Kidney epithelial cell (primary cell): ENCODE data around the gene GIPC3. TPM values are rescaled to one million over a fixed set of nuclear protein-coding genes. Genes with fewer than 3 reads are reported as not detected.

ENCODE experiments used
- DNase-seq: peaks from one replicate; pipeline ENCODE4 v3.0.0-alpha.2; 2010; ENCODE audit warnings: low read depth
- H3K27me3 ChIP-seq: 2 replicates; pipeline ENCODE4 v1.6.0; 2011; ENCODE audit warnings: low read length; ENCODE audit not compliant: control insufficient read depth, insufficient read depth
- H3K36me3 ChIP-seq: 2 replicates; pipeline ENCODE4 v1.5.1; 2011; ENCODE audit warnings: low read length; ENCODE audit not compliant: control insufficient read depth, insufficient read depth
- H3K4me3 ChIP-seq: 2 replicates; pipeline ENCODE4 v1.5.1; 2011; ENCODE audit warnings: low read depth, mild to moderate bottlenecking, control low read depth, low read length
- total RNA-seq: library from RNA; depleted of rRNA; stranded (reverse); fragments of >200 nt; gene quantifications from 2 replicates; pipeline ENCODE4 v1.2.3, GENCODE V29; 2015
- TF ChIP-seq, protein P1 (sequence below): IDR thresholded peaks from 2 replicates; pipeline ENCODE4 v1.5.1; 2011; ENCODE audit warnings: mild to moderate bottlenecking, moderate library complexity, low read length, control low read depth, inconsistent platforms; ENCODE audit not compliant: insufficient read depth, poor library complexity, severe bottlenecking

The GIPC3 gene
- total RNA-seq, 1 donor from 2014 or later: 0.21 TPM

DNA sequence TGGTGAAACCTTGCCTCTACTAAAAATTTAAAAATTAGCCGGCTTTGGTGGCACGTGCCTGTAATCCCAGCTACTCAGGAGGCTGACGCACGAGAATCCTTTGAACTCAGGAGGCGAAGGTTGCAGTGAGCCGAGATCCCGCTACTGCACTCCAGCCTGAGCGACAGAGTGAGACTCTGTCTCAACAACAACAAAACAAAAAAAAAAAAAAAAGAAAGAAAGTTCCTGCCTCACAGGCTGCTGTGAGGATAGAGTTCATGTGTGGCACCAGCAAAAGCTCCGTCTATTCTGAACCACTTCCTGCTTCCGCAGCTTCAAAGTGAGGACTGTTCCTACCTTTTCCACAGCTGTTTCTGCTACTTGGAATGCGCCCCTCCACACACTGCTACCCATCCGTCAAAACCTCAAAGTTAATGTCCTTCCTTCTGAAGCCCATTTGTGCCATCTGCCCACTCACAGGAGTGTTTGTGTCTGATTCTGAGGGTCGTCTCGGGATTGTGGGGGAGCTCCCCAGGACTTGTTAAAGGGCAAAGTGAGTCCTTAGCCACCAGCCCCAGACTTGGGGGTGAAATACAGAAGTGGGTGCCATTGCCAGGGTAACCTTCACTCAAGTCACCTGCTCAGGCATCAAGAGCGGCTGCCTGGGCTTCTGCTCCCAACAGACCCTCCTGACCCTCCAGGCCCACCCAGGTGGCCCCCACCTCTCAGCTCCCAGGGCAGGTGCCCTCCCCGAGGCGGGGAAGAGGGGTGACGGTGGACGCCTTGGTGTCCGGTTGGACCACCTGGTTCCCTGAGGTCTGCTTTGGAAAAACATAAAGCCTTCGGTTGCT is 30.8 kb upstream of the GIPC3 start:
- DNase-seq: peak; percentile 49
- H3K36me3 ChIP-seq: peaks cover 1% of the 10 kb centered on the region
- no peak overlapping the region for H3K4me3 ChIP-seq
- TF ChIP-seq, protein P1, sequence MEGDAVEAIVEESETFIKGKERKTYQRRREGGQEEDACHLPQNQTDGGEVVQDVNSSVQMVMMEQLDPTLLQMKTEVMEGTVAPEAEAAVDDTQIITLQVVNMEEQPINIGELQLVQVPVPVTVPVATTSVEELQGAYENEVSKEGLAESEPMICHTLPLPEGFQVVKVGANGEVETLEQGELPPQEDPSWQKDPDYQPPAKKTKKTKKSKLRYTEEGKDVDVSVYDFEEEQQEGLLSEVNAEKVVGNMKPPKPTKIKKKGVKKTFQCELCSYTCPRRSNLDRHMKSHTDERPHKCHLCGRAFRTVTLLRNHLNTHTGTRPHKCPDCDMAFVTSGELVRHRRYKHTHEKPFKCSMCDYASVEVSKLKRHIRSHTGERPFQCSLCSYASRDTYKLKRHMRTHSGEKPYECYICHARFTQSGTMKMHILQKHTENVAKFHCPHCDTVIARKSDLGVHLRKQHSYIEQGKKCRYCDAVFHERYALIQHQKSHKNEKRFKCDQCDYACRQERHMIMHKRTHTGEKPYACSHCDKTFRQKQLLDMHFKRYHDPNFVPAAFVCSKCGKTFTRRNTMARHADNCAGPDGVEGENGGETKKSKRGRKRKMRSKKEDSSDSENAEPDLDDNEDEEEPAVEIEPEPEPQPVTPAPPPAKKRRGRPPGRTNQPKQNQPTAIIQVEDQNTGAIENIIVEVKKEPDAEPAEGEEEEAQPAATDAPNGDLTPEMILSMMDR: no peak
- no peaks in the 10 kb centered on the region for H3K27me3 ChIP-seq

DNA sequence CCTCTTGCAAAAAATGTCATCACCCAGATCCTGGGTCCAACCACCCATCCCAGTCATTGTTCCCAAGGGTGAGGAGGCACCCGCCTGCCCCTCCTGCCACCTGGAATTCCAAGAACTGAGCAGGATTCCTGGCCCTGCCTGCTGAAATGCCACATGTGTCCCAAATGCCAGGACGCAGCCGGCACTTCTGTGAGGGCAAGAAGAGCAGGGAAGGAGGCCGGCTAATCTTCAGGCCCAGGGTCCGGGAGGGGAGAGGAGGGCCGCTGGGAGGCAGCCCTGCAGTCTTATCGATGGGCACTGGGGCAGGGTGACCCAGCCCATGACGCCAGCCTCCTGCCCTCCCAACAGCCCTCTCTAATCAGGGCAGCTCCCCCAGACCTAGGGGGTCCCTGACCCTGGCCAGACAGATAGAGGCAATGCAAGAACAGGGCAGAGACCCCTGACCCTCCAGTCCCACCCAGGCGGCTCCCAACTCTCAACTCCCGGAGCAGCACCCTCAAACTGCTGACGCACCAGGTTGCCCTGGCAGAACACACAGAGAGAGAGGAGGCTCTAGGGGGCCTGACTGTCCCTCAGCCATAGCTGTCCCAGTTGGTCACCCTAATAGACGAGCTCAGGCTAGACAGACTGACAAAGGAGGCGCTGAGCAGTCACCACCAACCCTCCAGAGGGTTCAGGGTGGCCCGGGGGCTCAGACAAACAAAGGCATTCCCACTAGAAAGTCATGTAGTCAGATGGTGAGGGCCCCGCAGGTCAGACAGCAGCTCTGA is 29.4 kb upstream of the GIPC3 start:
- H3K27me3 ChIP-seq: no peaks in the 10 kb centered on the region
- peaks cover 1% of the 10 kb centered on the region for H3K36me3 ChIP-seq
- H3K4me3 ChIP-seq: peak overlapping the region; percentile 89
- TF ChIP-seq, protein P1: no peak
- DNase-seq: no peak

DNA sequence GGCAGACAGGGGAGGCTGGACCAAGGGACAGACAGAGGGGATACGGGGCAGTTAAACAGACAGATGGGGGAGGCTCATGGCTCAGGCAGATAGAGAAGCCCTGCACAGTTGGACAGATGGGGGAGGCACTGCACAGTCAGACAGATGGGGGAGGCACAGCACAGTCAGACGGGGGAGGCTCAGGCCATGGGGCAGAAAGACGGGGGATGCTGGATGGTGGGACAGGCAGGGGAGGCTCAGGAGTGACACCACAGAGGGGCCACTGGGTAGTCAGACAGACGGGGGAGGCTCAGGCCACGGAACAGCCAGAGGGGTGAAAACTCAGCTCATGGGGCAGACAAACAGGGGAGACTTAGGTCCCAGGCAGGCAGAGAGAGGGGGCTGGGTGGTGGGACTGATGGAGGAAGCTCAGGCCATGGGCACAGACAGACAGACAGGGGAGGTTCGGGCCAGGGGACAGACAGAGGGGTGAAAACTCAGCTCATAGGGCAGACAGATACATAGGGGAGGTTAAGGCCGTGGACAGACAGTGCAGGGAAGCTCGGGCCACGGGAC is 28.8 kb upstream of the GIPC3 start:
- no peak for DNase-seq
- Histone ChIP-seq H3K27me3 (no peaks in the 10 kb centered on the region), H3K36me3 (peaks cover 1% of the 10 kb centered on the region), H3K4me3 (peak overlapping the region; percentile 89)
- TF ChIP-seq, protein P1: no peak

DNA sequence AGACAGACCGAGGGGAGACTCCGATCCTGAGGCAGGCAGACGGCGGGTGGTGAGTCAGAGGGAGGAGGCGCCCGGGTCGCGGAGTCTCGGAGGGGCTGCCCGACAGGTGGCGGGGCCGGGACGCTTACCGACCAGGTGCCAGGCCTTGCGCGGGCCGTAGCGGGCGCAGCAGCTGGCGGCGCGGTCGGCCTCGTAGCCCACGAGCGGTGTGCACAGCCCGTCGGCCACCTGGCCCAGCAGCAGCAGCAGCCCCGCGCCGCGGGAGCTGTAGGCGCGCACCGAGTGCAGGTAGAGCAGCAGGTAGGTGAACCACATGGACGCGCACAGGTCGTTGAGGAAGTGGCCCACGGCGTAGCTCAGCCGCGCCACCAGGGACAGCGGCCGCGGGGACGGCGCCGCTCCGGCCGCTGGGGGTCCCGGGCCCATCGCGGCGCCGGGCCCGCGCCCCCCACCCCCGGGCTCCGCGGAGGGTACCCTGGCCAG is 28.3 kb upstream of the GIPC3 start:
- TF ChIP-seq, protein P1: no peak
- peak overlapping the region; percentile 89 for H3K4me3 ChIP-seq
- H3K36me3 ChIP-seq: peaks cover 1% of the 10 kb centered on the region
- DNase-seq: no peak
- no peaks in the 10 kb centered on the region for H3K27me3 ChIP-seq

DNA sequence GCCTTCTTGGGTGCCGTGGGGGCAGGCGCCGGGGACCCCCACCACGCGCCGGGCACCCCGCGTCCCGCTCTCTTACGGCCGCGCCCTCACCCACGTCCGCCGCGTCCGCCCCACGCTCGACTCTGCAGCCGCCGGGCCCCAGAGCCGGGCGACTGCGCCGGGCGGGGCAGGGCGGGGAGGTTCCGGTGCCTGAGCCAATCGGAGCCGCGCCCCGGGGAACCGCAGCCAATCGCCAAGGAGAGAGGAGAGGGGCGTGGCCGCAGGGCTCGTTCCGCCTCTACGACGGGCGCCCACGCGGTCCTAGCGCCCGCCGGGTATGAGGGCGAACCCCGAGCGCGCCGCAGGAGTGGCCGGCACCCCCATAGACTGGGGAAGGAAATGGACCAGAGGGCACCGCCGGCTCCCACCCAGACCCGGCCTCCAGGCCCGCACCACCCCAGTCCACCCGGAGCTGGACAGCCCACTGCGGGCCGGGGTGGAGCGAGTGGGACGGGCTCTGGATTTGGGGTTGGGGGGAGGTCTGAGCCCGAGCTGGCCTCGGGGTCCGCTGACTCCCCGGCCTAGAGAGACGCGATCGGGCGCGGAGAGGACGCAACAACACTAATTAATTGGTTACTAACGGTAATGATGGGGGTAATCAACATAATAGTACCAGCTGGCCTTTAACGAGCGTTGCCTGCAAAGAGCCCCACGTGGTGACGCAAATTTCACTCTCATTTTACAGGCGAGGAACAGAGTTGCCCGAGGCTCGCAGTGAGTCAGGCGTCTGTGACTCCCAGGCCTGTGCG is 27.6 kb upstream of the GIPC3 start, which contains the start of gene MFSD12:
MFSD12 (minus strand) TSS at position 126 of the 788 bp plus-strand sequence. CDS start 183 bp downstream, outside the sequence.
- peak; percentile 77 for DNase-seq
- peak within 1 kb of the TSS; percentile 89 for H3K4me3 ChIP-seq
- peaks cover 1% of the 10 kb centered on the region for H3K36me3 ChIP-seq
- TF ChIP-seq, protein P1: no peak
- H3K27me3 ChIP-seq: no peaks in the 10 kb centered on the region
